Body of pancreas (tissue), 4 donors: Measurements from ENCODE around the gene THSD4. TPM values are rescaled to one million over a fixed set of nuclear protein-coding genes. Genes with fewer than 3 reads are reported as not detected.

Experiments used
- ATAC-seq: fragments of 150-250 bp; one replicate; pipeline ENCODE4 v1.9.1; 2016
- DNase-seq, 4 donors: peaks; one replicate each; pipeline ENCODE4 v3.0.0-alpha.2; 2019
- H3K27ac ChIP-seq, 4 donors: fragments of 200-600 bp; sonication (generic); 1 replicate in 3 of 4; 2 replicates in 1 of 4; pipeline versions ENCODE4 v1.5.1 to v1.6.1; 2016 to 2019; ENCODE audit warnings: mild to moderate bottlenecking in 1 of 4, mixed read lengths in 1 of 4, moderate library complexity in 1 of 4
- H3K27me3 ChIP-seq, 2 donors: fragments of 200-600 bp; sonication (generic); one replicate each; pipeline ENCODE4 v1.6.0; 2016; ENCODE audit warnings: mild to moderate bottlenecking in 1 of 2
- H3K36me3 ChIP-seq, 2 donors: fragments of 200-600 bp; sonication (generic); replicated peaks in 1 of 2; 2 replicates each; pipeline ENCODE4 v1.5.1; 2016; ENCODE audit warnings: low read depth in 2 of 2; ENCODE audit not compliant: insufficient read depth in 1 of 2
- H3K4me1 ChIP-seq: fragments of 200-600 bp; sonication (generic); one replicate; pipeline ENCODE4 v1.6.0; 2016
- H3K4me3 ChIP-seq, 2 donors: fragments of 200-600 bp; sonication (generic); 1 replicate in 1 of 2; 2 replicates in 1 of 2; pipeline ENCODE4 v1.5.1; 2016 to 2019
- H3K9me3 ChIP-seq, 3 donors: fragments of 200-600 bp; sonication (generic); 1 replicate in 2 of 3; 2 replicates in 1 of 3; pipeline ENCODE4 v1.5.1; 2016
- CTCF ChIP-seq, 7 experiments: fragments of 450-650 bp in 4 of 7; fragments of 200-600 bp in 3 of 7; sonication (generic) in 3 of 7; IDR thresholded peaks; one replicate each; pipeline ENCODE4 v1.5.1; 2016 to 2019; ENCODE audit warnings: antibody characterized with exemption in 7 of 7
- POLR2A ChIP-seq, 3 donors: fragments of 450-650 bp; IDR thresholded peaks; one replicate each; pipeline ENCODE4 v1.6.1; 2016; ENCODE audit warnings: antibody characterized with exemption in 3 of 3, mild to moderate bottlenecking in 2 of 3
- WGBS, 2 donors: methylation state at CpG; one replicate each; pipeline ENCODE4 v1.1.5; 2017; 5-methylcytosine and 5-hydroxymethylcytosine counted together
- intact Hi-C: fragments of 100-400 bp; cut with DNase I; formaldehyde crosslinking; loops from one replicate; pipeline ENCODE4 v1.15.1; 2023
- total RNA-seq, 2 donors: library from RNA; depleted of rRNA; stranded (reverse); fragments of >200 nt; gene quantifications; one replicate each; pipeline ENCODE4 v1.1.0, GENCODE V29; 2016

The THSD4 gene
- total RNA-seq, 2 donors from 2014 or later, result 12.9 to 16.1 TPM

GRCh38 chr15:71768184-71768583 lies 652.9 kb downstream of the THSD4 start:
- Histone ChIP-seq H3K4me1 (no peaks in the 10 kb centered on the region), H3K36me3 (no peaks in the 10 kb centered on the region), H3K4me3 (no peak overlapping the region), H3K9me3 (no peaks in the 10 kb centered on the region), H3K27me3 (no peaks in the 10 kb centered on the region), H3K27ac (no peak overlapping the region)
- intact Hi-C loops, result no loop called here
- no peak for DNase-seq
- WGBS, 2 donors, result 87 to 89% methylated on average over 5 of the region's 5 CpGs
- no peak for ATAC-seq
- no peak for TF ChIP-seq CTCF (IDR thresholded peaks at IDR 0.05)
- TF ChIP-seq POLR2A (IDR thresholded peaks at IDR 0.05), result no peak

GRCh38 chr15:71773206-71773859 lies 658.1 kb downstream of the THSD4 start:
- H3K9me3 ChIP-seq, result no peaks in the 10 kb centered on the region
- H3K4me3 ChIP-seq, result no peak overlapping the region
- 77 to 90% methylated on average over 1 of the region's 1 CpG for WGBS, 2 donors
- TF ChIP-seq CTCF (IDR thresholded peaks at IDR 0.05) (no peak), POLR2A (IDR thresholded peaks at IDR 0.05) (no peak)
- H3K4me1 ChIP-seq, result no peaks in the 10 kb centered on the region
- ATAC-seq (no peak), DNase-seq (no peak)
- H3K27ac ChIP-seq, result no peak overlapping the region
- intact Hi-C loops, result no loop called here
- H3K36me3 ChIP-seq, result no peaks in the 10 kb centered on the region
- no peaks in the 10 kb centered on the region for H3K27me3 ChIP-seq

- ATAC-seq, result no peak
- H3K36me3 ChIP-seq, result no peaks in the 10 kb centered on the region
- no peaks in the 10 kb centered on the region for H3K27me3 ChIP-seq
- intact Hi-C loops, result no loop called here
- H3K4me1 ChIP-seq, result peaks cover 10% of the 10 kb centered on the region
- H3K27ac ChIP-seq, result no peak overlapping the region
- TF ChIP-seq CTCF (IDR thresholded peaks at IDR 0.05) (no peak), POLR2A (IDR thresholded peaks at IDR 0.05) (no peak)
- DNase-seq, result no peak
- H3K4me3 ChIP-seq, result no peak overlapping the region
- no peaks in the 10 kb centered on the region for H3K9me3 ChIP-seq
These were observed 660.6 kb downstream of the THSD4 start for GRCh38 chr15:71775856-71776255.

GRCh38 chr15:71776304-71776703 lies 661.0 kb downstream of the THSD4 start:
- Histone ChIP-seq H3K36me3 (no peaks in the 10 kb centered on the region), H3K4me3 (no peak overlapping the region)

More at GRCh38 chr15:71776304-71776703, 661.0 kb downstream of the THSD4 start:
- no peaks in the 10 kb centered on the region for H3K27me3 ChIP-seq
- no peak overlapping the region for H3K27ac ChIP-seq
- no peak for DNase-seq
- WGBS, 2 donors, result 50 to 63% methylated on average over 3 of the region's 3 CpGs
- no peaks in the 10 kb centered on the region for H3K9me3 ChIP-seq
- ATAC-seq, result no peak
- no peak for TF ChIP-seq POLR2A (IDR thresholded peaks at IDR 0.05)
- no peak for TF ChIP-seq CTCF (IDR thresholded peaks at IDR 0.05)
- intact Hi-C loops, result no loop called here
- H3K4me1 ChIP-seq, result peaks cover 10% of the 10 kb centered on the region
